ENCODE results near the gene PPP2R2D.

DNA sequence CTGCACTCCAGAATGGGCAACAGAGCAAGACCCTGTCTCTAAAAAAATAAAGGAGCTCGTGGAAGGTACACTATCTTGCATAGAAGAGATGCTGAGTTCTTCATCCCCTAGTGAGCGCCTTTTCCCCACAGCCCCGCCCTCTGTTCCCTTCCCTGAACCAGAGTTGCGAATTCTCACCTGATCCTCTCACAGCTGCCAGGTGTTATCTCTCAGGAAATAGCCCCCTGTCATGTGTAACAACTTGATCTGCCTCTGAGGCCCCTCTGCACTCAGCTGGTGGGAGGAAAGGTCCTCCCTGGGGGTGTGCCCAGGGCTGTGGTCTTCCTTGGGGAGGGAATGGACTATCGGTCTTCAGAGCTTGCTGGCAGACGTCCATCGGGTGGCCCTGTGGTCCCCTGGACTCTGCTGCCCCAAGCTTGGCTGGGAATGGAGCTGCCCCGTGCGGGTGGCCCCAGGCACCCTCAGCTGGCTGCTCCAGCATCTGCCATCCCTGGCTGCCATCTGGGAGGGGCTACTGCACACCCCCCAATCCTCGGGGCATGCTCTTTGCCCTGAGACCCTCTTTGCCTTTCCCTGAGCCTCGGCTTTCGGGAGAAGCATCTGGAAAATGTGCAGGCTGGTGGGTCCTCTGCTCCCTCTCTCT, 102.6 kb downstream of the PPP2R2D start:
- no peak for TF ChIP-seq LEF1 (IDR thresholded peaks at IDR 0.05; ENCODE audit: borderline replicate concordance)
- TF ChIP-seq FOXK2 (IDR thresholded peaks at IDR 0.05) = no peak
- no peak for TF ChIP-seq HDGF (IDR thresholded peaks at IDR 0.05; ENCODE audit: borderline replicate concordance)
- TF ChIP-seq TARDBP (IDR thresholded peaks at IDR 0.05) = no peak
- TF ChIP-seq BHLHE40 (IDR thresholded peaks at IDR 0.05; ENCODE audit: borderline replicate concordance) = no peak
- TF ChIP-seq, protein P1, sequence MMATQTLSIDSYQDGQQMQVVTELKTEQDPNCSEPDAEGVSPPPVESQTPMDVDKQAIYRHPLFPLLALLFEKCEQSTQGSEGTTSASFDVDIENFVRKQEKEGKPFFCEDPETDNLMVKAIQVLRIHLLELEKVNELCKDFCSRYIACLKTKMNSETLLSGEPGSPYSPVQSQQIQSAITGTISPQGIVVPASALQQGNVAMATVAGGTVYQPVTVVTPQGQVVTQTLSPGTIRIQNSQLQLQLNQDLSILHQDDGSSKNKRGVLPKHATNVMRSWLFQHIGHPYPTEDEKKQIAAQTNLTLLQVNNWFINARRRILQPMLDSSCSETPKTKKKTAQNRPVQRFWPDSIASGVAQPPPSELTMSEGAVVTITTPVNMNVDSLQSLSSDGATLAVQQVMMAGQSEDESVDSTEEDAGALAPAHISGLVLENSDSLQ (IDR thresholded peaks at IDR 0.05) = no peak
- no peak for TF ChIP-seq SP1 (IDR thresholded peaks at IDR 0.05)
- no peak for TF ChIP-seq ELF4 (IDR thresholded peaks at IDR 0.05)
